NCI-H524 treated with DMSO at 0.1 percent for 48 hours (cell line): ENCODE results near the gene HNRNPA0.
A peak's percentile ranks its signal among the peaks of the same experiment; 100 is the strongest.

Experiments
- DNase-seq: peaks from one replicate; lab custom pipeline; 2025; lab: John Stamatoyannopoulos, UW

HNRNPA0 gene

DNA sequence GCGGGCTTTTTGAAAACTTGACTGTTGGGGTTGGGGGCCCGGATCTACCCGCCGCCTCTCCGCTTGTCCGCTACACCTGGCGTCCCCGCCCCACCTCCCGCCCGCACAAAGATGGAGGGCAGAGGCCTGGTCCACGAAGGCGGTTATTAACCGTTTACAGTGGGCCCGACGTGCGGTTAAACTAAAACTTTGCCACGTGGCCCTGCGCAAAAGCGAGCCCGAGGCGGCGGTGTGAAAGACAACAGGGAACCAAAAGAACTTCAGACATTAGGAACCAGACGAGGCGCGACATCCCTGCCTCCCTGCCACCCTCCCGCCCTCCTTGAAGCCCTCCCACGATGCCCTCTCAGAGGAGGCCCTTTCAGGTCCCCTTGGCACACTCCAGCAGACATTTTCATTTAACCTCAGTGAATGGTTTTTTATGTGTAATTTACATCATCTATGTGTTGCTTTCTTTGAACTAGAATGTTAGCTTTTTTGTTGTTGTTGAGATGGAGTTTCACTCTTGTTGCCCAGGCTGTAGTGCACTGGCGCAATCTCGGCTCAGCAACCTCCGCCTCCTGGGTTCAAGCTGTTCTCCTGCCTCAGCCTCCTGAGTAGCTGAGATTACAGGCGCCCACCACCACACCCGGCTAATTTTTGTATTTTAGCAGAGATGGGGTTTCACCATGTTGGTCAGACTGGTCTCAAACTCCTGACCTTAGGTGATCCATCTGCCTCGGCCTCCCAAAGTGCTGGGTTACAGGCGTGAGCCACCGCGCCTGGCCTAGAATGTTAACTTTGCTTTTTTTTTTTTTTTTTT lies 999 bp upstream of the HNRNPA0 start:
- no peak for DNase-seq

DNA sequence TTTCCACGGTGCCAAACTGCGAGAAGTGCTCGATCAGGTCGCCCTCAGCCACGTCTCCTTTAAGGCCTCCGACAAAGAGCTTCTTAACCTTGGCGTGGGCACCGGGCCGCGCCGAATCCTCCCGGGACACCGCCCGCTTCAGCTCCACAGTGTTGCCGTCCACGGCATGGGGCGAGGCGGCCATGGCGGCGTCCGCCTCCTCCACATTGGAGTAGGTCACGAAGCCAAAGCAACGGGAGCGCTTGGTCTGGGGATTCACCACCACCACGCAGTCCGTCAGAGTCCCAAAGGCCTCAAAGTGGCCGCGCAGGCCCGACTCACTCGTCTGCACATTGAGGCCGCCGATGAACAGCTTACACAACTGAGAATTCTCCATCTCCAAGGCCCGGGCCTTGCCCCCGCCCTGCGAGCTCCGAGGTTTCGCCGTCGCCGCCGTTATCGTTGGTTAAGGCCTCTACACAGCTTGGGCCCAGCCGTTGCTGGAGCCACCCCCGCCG lies 424 bp downstream of the HNRNPA0 start:
- no peak for DNase-seq

DNA sequence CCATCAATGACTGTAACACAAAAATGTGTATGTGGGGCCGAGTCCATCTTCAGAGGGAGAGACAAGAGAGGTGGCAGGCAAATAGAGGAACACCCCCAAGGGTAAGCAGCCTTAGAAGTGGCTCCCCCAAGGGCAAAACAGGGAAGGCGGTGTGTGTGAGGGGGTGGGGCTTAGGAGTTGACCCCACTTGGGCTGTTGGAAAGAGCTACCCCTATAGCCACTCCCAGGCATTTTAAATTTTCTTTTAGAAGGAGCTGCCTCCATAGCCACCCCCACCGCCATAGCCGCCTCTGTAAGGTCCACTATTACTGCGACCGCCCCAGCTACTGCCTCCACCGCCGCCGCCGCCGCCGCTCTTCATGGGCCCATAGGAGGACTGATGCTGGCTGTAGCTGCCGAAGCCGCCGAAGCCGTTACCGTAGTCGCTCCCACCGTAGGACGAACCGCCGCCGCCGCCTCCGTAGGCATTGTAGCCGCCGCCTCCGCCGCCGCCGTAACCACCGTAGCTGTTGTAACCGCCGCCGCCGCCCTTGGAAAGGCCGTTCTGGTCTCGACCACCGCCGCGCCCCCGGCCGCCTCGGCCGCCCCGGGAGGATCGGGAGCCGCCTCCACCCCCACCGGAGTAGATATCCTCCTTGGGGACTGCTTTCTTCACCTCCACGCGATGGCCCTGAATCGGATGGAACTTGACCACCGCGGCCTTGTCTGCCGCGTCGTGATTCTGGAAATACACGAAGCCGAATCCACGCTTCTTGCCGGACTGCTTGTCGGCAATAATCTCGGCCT lies 1.1 kb downstream of the HNRNPA0 start:
- no peak for DNase-seq

DNA sequence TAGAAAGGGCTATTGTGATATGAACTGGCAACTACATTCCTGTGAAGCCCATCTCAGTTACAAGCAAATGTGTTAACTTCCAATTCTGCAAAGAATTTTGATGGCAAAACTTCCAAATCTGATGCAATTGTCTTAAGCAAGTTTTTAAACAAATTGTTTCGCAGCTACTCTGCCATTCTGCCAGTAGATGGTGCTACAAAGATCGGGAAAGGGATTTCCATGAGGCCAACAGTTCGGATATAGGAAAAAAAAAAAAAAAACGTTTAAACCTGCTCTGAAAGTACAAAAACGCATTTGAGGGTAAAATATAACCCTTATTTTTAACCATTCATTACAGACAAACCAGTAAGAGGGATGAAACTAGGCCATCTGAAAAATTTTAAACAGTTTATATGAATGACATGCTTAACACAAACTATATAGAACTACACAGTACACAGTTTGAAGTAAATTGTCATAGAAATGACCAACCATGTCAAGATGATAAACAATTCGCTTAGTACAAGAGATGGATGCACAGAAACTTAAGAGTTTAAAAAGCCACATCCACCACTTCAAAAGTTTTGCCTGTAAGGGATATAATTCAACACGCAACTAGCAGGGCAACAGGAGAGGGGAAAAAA lies 2.2 kb downstream of the HNRNPA0 start:
- no peak for DNase-seq

DNA sequence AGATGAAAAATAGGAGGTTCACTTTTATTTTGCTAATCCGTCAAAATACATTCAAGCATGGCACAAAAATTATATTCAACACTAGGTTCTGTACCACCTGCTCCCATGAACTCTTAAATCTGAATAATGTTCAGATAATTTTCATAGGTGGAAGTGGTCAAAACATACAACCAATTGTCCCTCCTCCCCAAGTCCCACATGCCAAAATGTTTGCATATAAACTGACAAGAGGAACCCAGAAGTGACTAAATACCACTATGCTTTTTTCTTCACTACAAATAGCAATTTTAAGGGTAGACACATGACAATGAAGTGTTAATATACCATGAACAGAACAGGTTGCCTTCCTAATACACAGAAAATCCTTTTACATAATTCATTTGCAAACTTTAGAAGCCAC lies 3.7 kb downstream of the HNRNPA0 start:
- DNase-seq: no peak

DNA sequence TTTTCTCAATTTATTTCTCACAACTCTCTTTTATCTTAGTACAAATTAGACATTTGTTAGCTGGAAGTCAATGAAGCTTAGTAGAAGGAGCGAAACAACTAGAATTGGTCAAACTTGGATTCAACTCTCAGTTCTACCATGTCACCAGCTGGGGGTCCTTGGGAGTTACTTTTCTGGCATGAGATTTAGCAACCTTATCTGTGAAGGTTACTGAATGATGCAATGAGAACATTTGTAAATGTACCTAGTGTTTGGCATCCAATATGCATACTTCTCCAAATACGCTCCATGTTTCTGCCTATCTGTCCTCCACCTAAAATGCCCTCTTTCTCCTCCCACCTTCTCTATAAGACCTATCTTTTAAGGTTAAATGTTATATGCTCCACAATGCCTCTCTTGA lies 6.3 kb downstream of the HNRNPA0 start:
- no peak for DNase-seq

DNA sequence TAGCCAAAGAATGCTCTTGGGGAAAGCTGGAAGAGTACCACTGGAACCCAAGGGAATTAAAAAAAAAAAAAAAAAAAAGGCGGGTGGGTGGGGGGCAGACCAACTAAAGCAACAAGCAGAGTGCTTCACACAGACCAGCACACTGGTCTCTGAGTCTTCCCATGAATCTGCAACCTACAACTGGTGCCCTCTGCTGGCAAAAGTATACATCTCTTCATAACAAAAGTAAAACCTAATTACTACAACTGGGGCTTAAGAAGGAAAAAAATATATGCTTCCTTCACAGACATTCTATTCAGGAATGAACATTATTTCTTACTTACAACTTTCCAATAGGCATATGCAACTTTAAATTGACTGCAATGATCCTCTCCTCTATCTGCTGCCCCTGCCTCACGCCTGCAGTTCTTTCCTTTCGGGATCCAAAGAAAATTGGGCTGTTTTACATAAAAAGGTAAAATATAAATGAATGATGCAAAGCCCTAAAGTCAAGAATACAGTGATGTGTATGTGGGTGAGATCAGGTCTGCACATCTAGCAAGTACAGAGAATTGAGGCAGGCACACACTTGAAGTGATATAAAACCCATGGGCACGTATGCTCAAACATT lies 11.0 kb downstream of the HNRNPA0 start:
- peak; percentile 15 for DNase-seq

DNA sequence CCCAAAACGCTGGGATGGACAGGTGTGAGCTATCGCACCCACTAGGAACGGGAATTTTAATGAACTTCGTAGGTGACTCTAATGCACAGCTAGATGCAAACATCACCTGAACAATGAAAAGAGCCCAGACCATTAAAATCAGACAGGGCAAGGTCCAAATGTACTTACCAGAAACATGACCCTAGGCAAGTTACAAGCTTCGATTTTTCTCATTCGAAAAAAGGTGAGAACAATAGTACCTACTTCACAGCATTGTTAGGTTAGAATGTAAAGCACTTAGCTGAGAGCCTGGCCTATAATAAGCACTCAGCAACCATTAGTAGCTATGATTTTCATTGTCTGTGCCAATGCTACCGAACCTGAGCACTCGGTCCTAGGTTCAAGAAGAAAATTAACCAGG lies 12.4 kb downstream of the HNRNPA0 start:
- no peak for DNase-seq

DNA sequence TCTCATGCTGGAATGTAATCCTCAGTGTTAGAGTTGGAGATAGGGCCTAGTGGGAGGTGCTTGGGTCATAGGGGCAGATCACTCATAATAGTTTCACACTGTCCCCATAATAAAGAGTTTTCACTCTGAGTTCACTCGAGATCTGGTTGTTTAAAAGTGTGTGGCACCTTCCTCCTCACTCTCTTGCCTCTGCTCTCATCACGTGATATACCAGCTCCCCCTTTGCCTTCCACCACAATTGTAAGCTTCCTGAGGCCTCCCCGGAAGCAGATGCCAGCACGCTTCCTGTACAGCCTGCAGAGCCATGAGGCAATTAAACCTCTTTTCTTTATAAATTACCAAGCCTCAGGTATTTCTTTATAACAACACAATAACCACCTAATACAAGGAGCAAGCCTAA lies 14.4 kb downstream of the HNRNPA0 start:
- no peak for DNase-seq

DNA sequence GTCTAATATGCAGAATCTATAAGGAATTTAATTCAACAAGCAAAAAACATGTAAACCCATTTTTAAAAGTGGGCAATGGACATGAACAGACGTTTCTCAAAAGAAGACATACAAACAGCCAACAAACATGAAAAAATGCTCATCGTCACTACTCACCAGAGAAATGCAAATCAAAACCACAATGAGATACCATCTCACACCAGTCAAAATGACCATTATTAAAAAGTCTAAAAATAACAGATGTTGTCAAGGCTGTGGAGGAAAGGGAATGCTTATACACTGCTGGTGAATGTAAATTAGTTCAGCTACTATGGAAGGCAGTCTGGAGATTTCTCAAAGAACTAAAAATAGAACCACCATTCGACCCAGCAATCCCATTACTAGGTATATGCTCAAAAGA lies 15.2 kb downstream of the HNRNPA0 start:
- no peak for DNase-seq

DNA sequence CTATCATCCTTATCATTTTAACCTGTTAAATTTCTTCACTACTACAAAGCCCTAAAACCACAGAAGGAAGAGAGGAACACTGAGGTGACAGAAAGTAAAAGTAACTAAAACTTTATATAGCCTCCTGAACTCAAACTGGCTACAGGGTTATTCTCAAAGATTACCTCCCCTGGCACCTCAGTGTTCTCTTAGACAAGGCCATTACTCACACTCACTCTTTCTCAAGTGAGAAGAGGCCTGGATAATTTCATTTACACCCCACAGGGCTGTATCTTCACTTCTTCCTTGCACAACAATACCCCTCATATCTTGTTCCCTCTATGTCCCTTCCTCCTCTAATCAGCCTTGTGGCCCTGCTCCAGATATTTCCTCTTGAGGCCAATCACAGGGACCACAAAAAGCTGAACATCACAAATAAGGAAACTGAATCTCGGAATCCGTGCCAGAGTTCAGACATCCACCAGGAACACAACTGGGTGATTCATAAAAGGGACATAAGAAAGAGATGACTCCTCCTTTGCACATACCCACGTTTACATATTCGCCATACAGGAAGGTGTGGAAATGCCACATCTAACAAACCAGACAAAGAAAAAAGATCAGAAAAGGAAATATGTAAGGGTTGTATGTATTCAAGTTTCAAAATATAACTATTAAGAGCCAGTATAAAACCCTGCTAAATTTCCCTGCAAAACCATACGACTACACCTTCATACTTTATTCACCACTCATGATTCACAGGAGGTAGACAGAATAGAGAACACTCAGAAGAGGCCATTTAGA lies 16.6 kb downstream of the HNRNPA0 start:
- no peak for DNase-seq

DNA sequence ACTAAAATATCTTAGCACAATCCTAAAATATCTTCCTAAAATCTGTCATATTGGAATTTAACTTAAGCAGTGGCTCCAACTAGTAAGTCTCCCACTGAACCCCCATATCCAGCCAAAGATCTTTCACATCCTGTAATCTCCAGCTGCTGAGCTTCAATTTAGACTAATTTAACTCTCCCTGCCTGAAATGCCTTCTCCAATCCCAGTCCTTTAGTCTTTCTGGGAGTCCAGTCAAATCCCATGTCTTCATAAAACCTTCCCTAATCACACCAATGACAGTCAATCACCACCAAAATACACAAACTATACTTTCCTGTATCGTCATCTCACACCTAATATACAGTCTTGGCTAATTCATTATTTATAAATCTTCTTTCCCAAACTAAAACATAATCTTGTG lies 17.7 kb downstream of the HNRNPA0 start:
- DNase-seq: no peak

DNA sequence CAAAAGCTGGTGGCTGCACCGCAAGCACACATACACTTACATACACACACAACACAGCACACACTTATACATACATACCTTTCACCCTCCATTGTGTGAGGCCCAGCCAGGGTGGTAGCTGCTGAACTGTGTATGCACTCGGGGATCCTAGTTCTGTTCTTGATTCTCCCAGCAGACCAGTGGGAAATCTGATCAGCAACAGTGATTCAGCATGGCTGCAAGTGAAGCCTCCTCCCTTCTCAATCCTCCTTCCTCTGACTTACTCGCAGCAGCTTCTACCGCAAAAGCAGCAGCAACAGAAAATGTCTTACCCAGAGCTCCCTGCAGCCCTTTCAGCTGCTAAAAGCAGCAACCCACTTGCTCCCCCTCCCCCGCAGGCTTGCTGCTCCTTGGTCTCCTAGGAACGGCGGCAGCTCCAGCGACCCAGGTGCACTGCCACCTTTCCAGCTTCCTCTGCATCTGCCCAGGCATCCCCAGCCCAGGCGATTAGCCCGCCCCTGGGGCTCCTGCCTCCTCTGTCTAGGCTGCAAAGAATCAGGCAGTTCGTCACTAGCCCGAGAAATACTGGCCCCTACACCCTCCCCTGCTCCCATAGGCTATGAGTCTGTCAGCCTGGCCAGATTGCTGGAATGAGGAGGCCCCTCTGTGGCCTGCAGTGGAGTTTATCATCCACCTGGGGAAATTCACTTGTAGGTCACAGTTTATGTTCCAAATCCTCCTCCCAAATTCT lies 18.4 kb downstream of the HNRNPA0 start, which contains the start of gene KLHL3:
KLHL3 (minus strand) TSS at position 535 of the 730 bp plus-strand sequence; CDS start at position 92, 443 bp downstream.
- no peak for DNase-seq

DNA sequence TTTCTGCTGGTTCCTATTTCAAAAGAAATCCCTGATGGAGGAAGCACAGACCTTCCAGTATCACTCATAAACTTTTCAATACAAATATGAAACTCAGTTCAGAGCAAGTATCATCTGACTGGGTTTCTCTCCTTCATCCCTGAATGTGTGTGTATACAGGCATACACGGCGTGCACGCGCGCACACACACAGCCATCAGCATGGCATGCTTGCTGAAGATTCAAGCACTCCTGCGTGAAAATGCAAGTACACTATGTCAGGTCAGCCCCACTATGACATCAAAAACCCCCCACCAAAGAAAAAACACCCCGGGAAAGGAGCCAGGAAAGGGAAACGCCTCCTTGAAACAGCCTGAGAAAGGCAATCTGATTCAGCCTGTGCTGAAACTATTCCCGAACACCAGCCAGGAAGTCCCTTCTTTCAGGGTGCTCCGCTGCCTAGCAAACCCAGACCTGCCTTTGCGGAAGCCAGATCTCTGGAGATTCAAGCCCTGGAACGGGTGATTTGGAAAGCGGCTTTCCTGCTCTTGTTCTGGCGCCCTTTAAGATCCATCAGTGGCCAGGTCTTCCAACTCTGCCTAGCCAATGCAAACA lies 19.1 kb downstream of the HNRNPA0 start:
- no peak for DNase-seq

DNA sequence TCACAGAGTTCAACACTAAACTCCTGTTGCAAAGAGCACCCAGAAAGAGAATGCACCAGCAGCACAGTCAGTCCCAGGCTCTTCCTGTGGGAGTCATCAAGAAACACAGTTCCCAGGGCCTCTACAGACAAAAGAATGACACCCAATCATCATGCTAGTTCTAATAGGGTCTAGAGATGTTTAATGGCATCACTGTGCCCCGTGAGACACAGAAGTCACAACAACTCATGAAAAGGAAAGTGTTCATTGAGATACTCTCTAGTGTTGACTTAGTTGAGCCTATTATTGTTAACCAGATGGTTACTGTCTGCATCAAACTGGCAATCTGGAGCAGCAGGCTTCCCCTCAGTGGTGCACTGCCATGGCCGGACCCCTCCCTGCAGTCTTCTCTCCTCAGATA lies 19.8 kb downstream of the HNRNPA0 start:
- peak; percentile 28 for DNase-seq

DNA sequence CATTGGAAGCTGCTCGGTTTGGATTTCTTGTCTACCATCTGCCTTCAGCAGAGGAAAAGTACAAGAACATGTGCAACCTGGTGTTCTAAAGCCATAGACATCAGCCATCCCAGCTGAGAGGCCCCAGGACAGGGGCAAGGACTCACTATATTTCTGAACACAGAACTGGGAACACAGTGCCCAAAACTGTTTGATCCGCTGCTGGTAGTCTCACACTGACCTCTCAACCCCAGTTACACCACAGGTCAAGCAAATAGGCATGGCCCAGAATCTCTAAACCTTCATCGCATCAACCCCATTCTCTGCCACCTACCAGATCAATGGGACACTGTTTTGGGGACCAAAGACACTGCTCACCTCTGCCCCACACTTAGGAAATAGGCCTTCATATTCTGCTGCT lies 20.2 kb downstream of the HNRNPA0 start:
- DNase-seq: no peak

DNA sequence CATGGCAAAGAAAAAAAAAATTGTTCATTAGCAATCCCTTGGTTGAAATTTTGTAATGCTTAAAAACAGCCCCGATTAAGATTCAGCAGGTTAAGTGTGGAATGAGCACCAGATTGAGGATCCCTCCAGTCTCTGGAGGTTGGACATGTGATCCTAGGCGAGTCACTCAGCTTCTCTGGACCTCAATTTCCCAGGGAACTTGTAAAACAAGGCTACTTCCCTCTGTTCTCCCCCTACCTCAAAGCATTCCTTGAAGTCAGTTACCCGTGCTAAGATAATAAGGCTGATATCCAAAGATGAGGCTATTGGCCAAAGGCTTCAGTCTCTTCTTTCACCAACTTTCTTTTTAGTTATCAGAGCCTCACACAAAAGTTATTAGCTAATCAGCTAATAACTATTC lies 21.2 kb downstream of the HNRNPA0 start:
- DNase-seq: no peak

DNA sequence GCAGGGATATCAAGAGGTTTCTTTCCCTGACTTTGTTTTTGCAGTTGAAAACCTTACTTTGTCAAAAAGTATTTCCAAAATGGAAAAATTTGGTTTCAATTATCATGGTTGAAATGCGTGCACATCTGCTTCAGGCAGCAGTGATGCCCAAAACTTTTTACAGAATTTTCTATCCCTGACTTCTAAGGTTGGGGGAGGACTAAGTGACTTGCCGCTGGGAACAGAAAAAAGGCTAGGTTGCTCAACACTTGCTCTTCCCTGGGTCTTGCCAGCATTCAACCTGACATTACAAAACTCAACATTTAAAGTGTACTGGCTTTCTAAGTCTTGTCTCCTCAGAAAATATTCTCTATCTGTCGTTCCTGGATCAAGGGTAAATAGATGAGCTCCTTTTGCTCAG lies 23.0 kb downstream of the HNRNPA0 start:
- no peak for DNase-seq

DNA sequence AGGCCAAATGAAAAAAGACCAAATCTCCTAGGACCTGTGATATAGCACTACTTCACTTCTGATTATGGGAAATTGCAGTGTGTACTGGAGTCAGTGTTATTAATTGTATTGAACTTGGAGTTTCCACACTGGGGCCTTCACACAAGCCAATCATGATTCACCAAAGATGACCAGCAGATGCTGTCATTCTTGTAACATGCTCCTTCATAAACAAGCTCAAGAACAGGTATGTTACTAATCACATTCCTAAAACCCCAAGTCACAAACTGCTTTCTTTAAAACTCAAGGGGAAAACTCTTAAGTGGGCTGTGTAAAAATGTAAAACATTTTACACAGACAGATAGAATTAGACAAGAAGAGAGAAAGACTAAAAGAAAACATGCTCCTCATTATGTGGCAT lies 23.8 kb downstream of the HNRNPA0 start:
- no peak for DNase-seq

DNA sequence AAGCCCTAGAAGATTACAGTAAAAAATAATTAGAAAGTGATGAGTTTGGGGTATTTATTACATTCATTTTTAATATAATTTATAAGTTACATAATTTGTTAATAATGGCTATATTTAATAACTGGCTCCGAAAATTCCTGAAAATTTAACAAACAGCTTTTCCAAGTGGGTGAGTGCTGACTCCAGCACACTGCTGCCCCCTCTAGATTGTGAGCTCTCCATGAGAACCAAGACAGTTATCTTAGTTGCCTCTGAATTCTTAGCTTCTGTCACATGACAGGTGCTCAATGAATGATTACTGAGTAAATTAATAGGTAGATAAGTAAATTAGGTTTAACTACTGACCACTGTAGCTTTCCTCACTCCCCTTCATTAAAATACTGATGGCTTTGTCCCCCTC lies 26.1 kb downstream of the HNRNPA0 start:
- DNase-seq: no peak
